SU-DHL-6 (cell line): ENCODE results near the gene CYP39A1.

Experiments used
- H2AFZ ChIP-seq: fragments of 200-600 bp; sonication (generic); 2 replicates; pipeline ENCODE4 v1.6.1; 2014; ENCODE audit warnings: low read depth, mild to moderate bottlenecking, moderate library complexity, mixed read lengths, antibody characterized with exemption, low read length; ENCODE audit not compliant: severe bottlenecking
- H3F3A ChIP-seq: fragments of 200-600 bp; shearing (Covaris generic); 2 replicates; pipeline ENCODE4 v1.6.0; 2016; ENCODE audit warnings: antibody characterized with exemption, mild to moderate bottlenecking; ENCODE audit not compliant: insufficient read depth
- H3K27ac ChIP-seq: fragments of 200-600 bp; sonication (generic); 2 replicates; pipeline ENCODE4 v1.5.1; 2016; ENCODE audit warnings: low read depth, mild to moderate bottlenecking, low read length, moderate library complexity, mixed read lengths
- H3K27me3 ChIP-seq: fragments of 200-600 bp; sonication (generic), shearing (Covaris generic); 2 replicates; pipeline ENCODE4 v1.6.0; 2014; ENCODE audit warnings: mild to moderate bottlenecking, low read length
- H3K36me3 ChIP-seq: fragments of 200-600 bp; sonication (generic); 2 replicates; pipeline ENCODE4 v1.6.1; 2014; ENCODE audit warnings: mild to moderate bottlenecking, low read length, mixed read lengths
- H3K4me2 ChIP-seq: fragments of 300-600, 200-600 bp; shearing (Covaris generic), sonication (generic); 2 replicates; pipeline ENCODE4 v1.6.0; 2014; ENCODE audit warnings: low read length, low read depth, mild to moderate bottlenecking; ENCODE audit not compliant: poor library complexity, severe bottlenecking
- H3K4me3 ChIP-seq: fragments of 200-600 bp; sonication (generic); 2 replicates; pipeline ENCODE4 v1.5.1; 2014; ENCODE audit warnings: antibody characterized with exemption, low read length, mild to moderate bottlenecking, mixed read lengths; ENCODE audit not compliant: insufficient read depth, poor library complexity, severe bottlenecking
- H3K79me2 ChIP-seq: fragments of 200-600 bp; sonication (generic); 2 replicates; pipeline ENCODE4 v1.6.1; 2014; ENCODE audit warnings: mild to moderate bottlenecking, low read length, moderate library complexity; ENCODE audit not compliant: insufficient read depth
- H3K9ac ChIP-seq: fragments of 200-600 bp; sonication (generic); 2 replicates; pipeline ENCODE4 v1.7.0; 2014; ENCODE audit warnings: mild to moderate bottlenecking, low read length
- H3K9me2 ChIP-seq: fragments of 200-600 bp; sonication (generic); replicated peaks from 2 replicates; pipeline ENCODE4 v1.6.1; 2014; ENCODE audit warnings: low read length; ENCODE audit not compliant: insufficient read depth
- H3K9me3 ChIP-seq: fragments of 200-600 bp; sonication (generic); 2 replicates; pipeline ENCODE4 v1.6.1; 2014; ENCODE audit warnings: low read length, mixed read lengths; ENCODE audit not compliant: insufficient read depth
- H4K20me1 ChIP-seq: fragments of 200-600 bp; sonication (generic); 2 replicates; pipeline ENCODE4 v1.6.1; 2014; ENCODE audit warnings: low read depth, mild to moderate bottlenecking, antibody characterized with exemption, low read length, moderate library complexity, mixed read lengths
- CTCF ChIP-seq: fragments of 200-600 bp; sonication (generic); IDR thresholded peaks from one replicate; pipeline ENCODE4 v1.5.1; 2017; ENCODE audit warnings: antibody characterized with exemption, mild to moderate bottlenecking, low read length, moderate library complexity; ENCODE audit not compliant: insufficient read depth, poor library complexity, severe bottlenecking
- EZH2phosphoT487 ChIP-seq: fragments of 200-600 bp; sonication (generic), shearing (Covaris generic); conservative IDR thresholded peaks from 2 replicates; pipeline ENCODE4 v1.6.1; 2018; ENCODE audit warnings: mild to moderate bottlenecking, antibody characterized with exemption, low read length, moderate library complexity, mixed read lengths

Gene CYP39A1

GRCh38 chr6:46652603-46653438 is at the start of gene CYP39A1, which contains the start of gene SLC25A27:
Gene CYP39A1, minus strand, starts transcription at chr6:46652818. Its CDS starts 236 bp downstream, at chr6:46652582.
Gene SLC25A27, plus strand, starts transcription at chr6:46652975. Its CDS starts 218 bp downstream, at chr6:46653193.
- Histone ChIP-seq H3K4me2 (peak within 1 kb of the TSS; percentile 92), H3K4me3 (peak within 1 kb of the TSS; percentile 79), H4K20me1 (no peaks in the 10 kb centered on the region), H3K36me3 (peaks cover 36% of the 10 kb centered on the region), H3K27me3 (no peaks in the 10 kb centered on the region), H3K79me2 (peaks cover 91% of the 10 kb centered on the region), H3K9ac (peak within 1 kb of the TSS; percentile 82), H3K27ac (peak within 1 kb of the TSS; percentile 96), H3F3A (peaks cover 51% of the 10 kb centered on the region), H2AFZ (peak within 1 kb of the TSS; percentile 7), H3K9me2 (no peaks in the 10 kb centered on the region), H3K9me3 (no peaks in the 10 kb centered on the region)
- TF ChIP-seq EZH2phosphoT487 (no peak), CTCF (no peak)

DNA sequence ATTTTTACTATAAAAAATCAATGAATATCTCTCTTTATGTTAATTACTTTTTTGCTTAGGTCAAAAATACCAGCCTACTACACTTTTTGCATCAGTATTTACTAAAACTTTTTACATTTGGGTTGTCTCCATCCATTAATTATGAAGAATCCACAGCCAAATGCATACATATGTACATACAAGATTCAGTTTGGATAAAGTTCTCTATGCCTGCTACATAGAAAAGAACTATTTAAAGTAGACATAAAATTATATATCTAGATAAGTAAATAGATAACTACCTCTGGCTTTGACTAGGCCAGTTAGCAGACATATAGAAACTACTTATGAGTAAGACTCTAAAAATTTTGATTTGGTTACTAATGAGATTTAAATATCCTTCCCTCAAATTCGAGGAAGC is 47.4 kb upstream of the CYP39A1 start:
- peaks cover 52% of the 10 kb centered on the region for H3K36me3 ChIP-seq
- no peaks in the 10 kb centered on the region for H3K79me2 ChIP-seq
- H3K27me3 ChIP-seq, result no peaks in the 10 kb centered on the region
- no peaks in the 10 kb centered on the region for H3K9me3 ChIP-seq
- H2AFZ ChIP-seq, result no peak overlapping the region
- no peak overlapping the region for H3K9ac ChIP-seq
- no peaks in the 10 kb centered on the region for H3K9me2 ChIP-seq
- H3F3A ChIP-seq, result peaks cover 1% of the 10 kb centered on the region; the same call in 1 of the 2 replicates
- no peak overlapping the region for H3K4me3 ChIP-seq
- no peak overlapping the region for H3K27ac ChIP-seq
- no peaks in the 10 kb centered on the region for H4K20me1 ChIP-seq
- no peak for TF ChIP-seq CTCF
- no peak for TF ChIP-seq EZH2phosphoT487
- H3K4me2 ChIP-seq, result no peak overlapping the region

DNA sequence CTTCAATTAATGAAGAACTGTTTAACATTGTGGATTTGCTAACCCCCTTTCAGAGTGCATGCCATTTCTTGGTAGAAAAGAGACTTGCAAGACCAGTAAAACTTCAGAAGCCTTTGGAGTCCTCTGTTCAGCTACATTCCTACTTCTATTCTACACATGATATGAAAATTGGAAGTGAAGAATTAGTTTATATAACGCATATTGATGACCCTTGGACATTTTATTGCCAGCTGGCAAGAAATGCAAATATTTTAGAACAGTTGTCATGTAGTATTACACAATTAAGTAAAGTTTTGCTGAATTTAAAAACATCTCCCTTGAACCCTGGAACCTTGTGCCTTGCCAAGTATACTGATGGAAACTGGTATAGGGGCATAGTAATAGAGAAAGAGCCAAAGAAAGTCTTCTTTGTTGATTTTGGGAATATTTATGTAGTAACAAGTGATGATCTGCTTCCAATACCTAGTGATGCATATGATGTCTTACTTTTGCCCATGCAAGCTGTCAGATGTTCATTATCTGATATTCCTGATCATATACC is 38.4 kb upstream of the CYP39A1 start:
- Histone ChIP-seq H3K4me3 (no peak overlapping the region), H3K36me3 (no peaks in the 10 kb centered on the region; the same call in 1 of the 2 replicates), H3K79me2 (no peaks in the 10 kb centered on the region), H2AFZ (no peak overlapping the region), H3K4me2 (no peak overlapping the region), H3K27ac (no peak overlapping the region), H3K9me3 (no peaks in the 10 kb centered on the region), H3K27me3 (no peaks in the 10 kb centered on the region), H3K9me2 (no peaks in the 10 kb centered on the region), H4K20me1 (no peaks in the 10 kb centered on the region), H3K9ac (no peak overlapping the region), H3F3A (no peaks in the 10 kb centered on the region)
- no peak for TF ChIP-seq CTCF
- TF ChIP-seq EZH2phosphoT487, result no peak
